OCI-LY1 (cell line): ENCODE results near the gene DBX1.

Experiments used
- H2AFZ ChIP-seq: fragments of 200-600 bp; sonication (generic), shearing (Covaris generic); 2 replicates; pipeline ENCODE4 v1.6.0; 2014; ENCODE audit warnings: antibody characterized with exemption, mild to moderate bottlenecking, low read length
- H3F3A ChIP-seq: fragments of 200-600 bp; sonication (generic), shearing (Covaris generic); 2 replicates; pipeline ENCODE4 v1.6.0; 2014; ENCODE audit warnings: mild to moderate bottlenecking, antibody characterized with exemption, low read length, moderate library complexity; ENCODE audit not compliant: insufficient read depth
- H3K27ac ChIP-seq: fragments of 200-600 bp; sonication (generic); 2 replicates; pipeline ENCODE4 v1.5.1; 2014; ENCODE audit warnings: low read length, mixed run types, mild to moderate bottlenecking, low read depth; ENCODE audit not compliant: poor library complexity, severe bottlenecking
- H3K27me3 ChIP-seq: fragments of 200-600 bp; sonication (generic); 2 replicates; pipeline ENCODE4 v1.6.0; 2014; ENCODE audit warnings: antibody characterized with exemption, mild to moderate bottlenecking, low read length, moderate library complexity; ENCODE audit not compliant: insufficient read depth
- H3K36me3 ChIP-seq: fragments of 200-600 bp; sonication (generic); 2 replicates; pipeline ENCODE4 v1.6.1; 2014; ENCODE audit warnings: mild to moderate bottlenecking, antibody characterized with exemption, low read length, moderate library complexity, mixed read lengths; ENCODE audit not compliant: insufficient read depth
- H3K4me1 ChIP-seq: fragments of 200-600 bp; sonication (generic); 2 replicates; pipeline ENCODE4 v1.5.1; 2014; ENCODE audit warnings: mild to moderate bottlenecking, low read length, moderate library complexity; ENCODE audit not compliant: insufficient read depth, severe bottlenecking
- H3K4me2 ChIP-seq: fragments of 200-600 bp; sonication (generic), shearing (Covaris generic); 2 replicates; pipeline ENCODE4 v1.6.1; 2014; ENCODE audit warnings: low read length
- H3K4me3 ChIP-seq: fragments of 200-600 bp; sonication (generic); 2 replicates; pipeline ENCODE4 v1.5.1; 2014; ENCODE audit warnings: low read length, low read depth, mild to moderate bottlenecking, mixed read lengths; ENCODE audit not compliant: poor library complexity, severe bottlenecking
- H3K79me2 ChIP-seq: fragments of 200-600 bp; shearing (Covaris generic); 2 replicates; pipeline ENCODE4 v1.6.1; 2016; ENCODE audit warnings: mixed run types, low read length, mixed read lengths; ENCODE audit not compliant: insufficient read depth
- H3K9ac ChIP-seq: fragments of 200-600 bp; sonication (generic), shearing (Covaris generic); 2 replicates; pipeline ENCODE4 v1.6.1; 2014; ENCODE audit warnings: mild to moderate bottlenecking, low read length, mixed read lengths
- H3K9me2 ChIP-seq: fragments of 200-600 bp; sonication (generic), shearing (Covaris generic); 2 replicates; pipeline ENCODE4 v1.6.1; 2014; ENCODE audit warnings: low read depth, mild to moderate bottlenecking, low read length, mixed read lengths
- H3K9me3 ChIP-seq: fragments of 200-600 bp; shearing (Covaris generic); 2 replicates; pipeline ENCODE4 v1.6.1; 2014; ENCODE audit warnings: low read length, mixed read lengths
- H4K20me1 ChIP-seq: fragments of 200-600 bp; sonication (generic), shearing (Covaris generic); 2 replicates; pipeline ENCODE4 v1.6.0; 2016; ENCODE audit warnings: mild to moderate bottlenecking, low read length; ENCODE audit not compliant: insufficient read depth
- EZH2 ChIP-seq: fragments of 200-600 bp; sonication (generic), shearing (Covaris generic); IDR thresholded peaks from 2 replicates; pipeline ENCODE4 v1.8.0; 2017; ENCODE audit warnings: borderline replicate concordance, mixed run types, mild to moderate bottlenecking, antibody characterized with exemption, low read length, moderate library complexity, mixed read lengths
- TF ChIP-seq, protein P1 (sequence below): fragments of 200-600 bp; sonication (generic), shearing (Covaris generic); IDR thresholded peaks from 2 replicates; pipeline ENCODE4 v1.5.1; 2017; ENCODE audit warnings: mild to moderate bottlenecking, antibody characterized with exemption, low read length, moderate library complexity, mixed read lengths

The DBX1 gene

GRCh38 chr11:20118209-20118608, 42.1 kb downstream of the DBX1 start:
- no peak overlapping the region for H3K27ac ChIP-seq
- no peaks in the 10 kb centered on the region for H4K20me1 ChIP-seq
- TF ChIP-seq, protein P1, sequence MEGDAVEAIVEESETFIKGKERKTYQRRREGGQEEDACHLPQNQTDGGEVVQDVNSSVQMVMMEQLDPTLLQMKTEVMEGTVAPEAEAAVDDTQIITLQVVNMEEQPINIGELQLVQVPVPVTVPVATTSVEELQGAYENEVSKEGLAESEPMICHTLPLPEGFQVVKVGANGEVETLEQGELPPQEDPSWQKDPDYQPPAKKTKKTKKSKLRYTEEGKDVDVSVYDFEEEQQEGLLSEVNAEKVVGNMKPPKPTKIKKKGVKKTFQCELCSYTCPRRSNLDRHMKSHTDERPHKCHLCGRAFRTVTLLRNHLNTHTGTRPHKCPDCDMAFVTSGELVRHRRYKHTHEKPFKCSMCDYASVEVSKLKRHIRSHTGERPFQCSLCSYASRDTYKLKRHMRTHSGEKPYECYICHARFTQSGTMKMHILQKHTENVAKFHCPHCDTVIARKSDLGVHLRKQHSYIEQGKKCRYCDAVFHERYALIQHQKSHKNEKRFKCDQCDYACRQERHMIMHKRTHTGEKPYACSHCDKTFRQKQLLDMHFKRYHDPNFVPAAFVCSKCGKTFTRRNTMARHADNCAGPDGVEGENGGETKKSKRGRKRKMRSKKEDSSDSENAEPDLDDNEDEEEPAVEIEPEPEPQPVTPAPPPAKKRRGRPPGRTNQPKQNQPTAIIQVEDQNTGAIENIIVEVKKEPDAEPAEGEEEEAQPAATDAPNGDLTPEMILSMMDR, result no peak
- TF ChIP-seq EZH2, result no peak
- no peak overlapping the region for H3K9ac ChIP-seq
- no peaks in the 10 kb centered on the region for H3F3A ChIP-seq
- H3K36me3 ChIP-seq, result no peaks in the 10 kb centered on the region
- H2AFZ ChIP-seq, result no peak overlapping the region
- 0 out of 2 replicates have a peak, but pooled peaks cover 4% of the 10 kb centered on the region for H3K27me3 ChIP-seq
- H3K4me2 ChIP-seq, result no peak overlapping the region
- no peaks in the 10 kb centered on the region for H3K9me3 ChIP-seq
- no peak overlapping the region for H3K4me3 ChIP-seq
- no peaks in the 10 kb centered on the region for H3K79me2 ChIP-seq
- H3K9me2 ChIP-seq, result no peaks in the 10 kb centered on the region
- H3K4me1 ChIP-seq, result no peaks in the 10 kb centered on the region

DNA sequence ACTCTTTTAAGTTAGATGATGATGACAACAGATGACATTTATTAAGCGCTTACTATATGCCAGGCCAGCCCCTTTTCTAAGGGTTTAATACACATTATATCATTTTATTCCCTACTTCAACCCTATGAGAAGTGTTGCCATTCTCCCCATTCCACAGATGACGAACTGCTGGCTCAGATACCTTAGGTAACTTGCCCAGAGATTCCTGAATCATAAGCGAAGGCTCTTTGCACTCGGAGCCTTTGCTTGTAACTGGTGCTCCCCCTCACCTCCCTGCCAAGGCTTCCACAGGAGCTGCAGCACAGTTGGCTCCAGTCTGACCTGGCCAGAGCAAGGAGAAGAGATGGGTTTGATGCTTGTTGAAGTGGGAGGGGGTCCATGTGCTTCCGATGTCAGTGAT, 43.0 kb downstream of the DBX1 start:
- no peak overlapping the region for H3K4me2 ChIP-seq

GRCh38 chr11:20116825-20117224, 43.5 kb downstream of the DBX1 start:
- H3K4me3 ChIP-seq, result no peak overlapping the region
- H3K9ac ChIP-seq, result no peak overlapping the region
- TF ChIP-seq, protein P1, result no peak
- TF ChIP-seq EZH2, result no peak
- H3K4me2 ChIP-seq, result no peak overlapping the region
- H3F3A ChIP-seq, result no peaks in the 10 kb centered on the region
- no peak overlapping the region for H2AFZ ChIP-seq
- H3K27me3 ChIP-seq, result 0 out of 2 replicates have a peak, but pooled peaks cover 4% of the 10 kb centered on the region
- H3K36me3 ChIP-seq, result no peaks in the 10 kb centered on the region
- no peak overlapping the region for H3K27ac ChIP-seq
- no peaks in the 10 kb centered on the region for H3K9me2 ChIP-seq
- H3K4me1 ChIP-seq, result no peaks in the 10 kb centered on the region
- H3K9me3 ChIP-seq, result no peaks in the 10 kb centered on the region
- no peaks in the 10 kb centered on the region for H4K20me1 ChIP-seq
- H3K79me2 ChIP-seq, result no peaks in the 10 kb centered on the region

More for the DNA sequence above, 43.0 kb downstream of the DBX1 start:
- H4K20me1 ChIP-seq, result no peaks in the 10 kb centered on the region
- H3K27ac ChIP-seq, result no peak overlapping the region
- H3K27me3 ChIP-seq, result 0 out of 2 replicates have a peak, but pooled peaks cover 4% of the 10 kb centered on the region
- no peaks in the 10 kb centered on the region for H3K9me3 ChIP-seq
- H3K79me2 ChIP-seq, result no peaks in the 10 kb centered on the region
- no peaks in the 10 kb centered on the region for H3K4me1 ChIP-seq
- H3F3A ChIP-seq, result no peaks in the 10 kb centered on the region
- H3K36me3 ChIP-seq, result no peaks in the 10 kb centered on the region
- no peak overlapping the region for H3K9ac ChIP-seq
- TF ChIP-seq EZH2, result no peak
- TF ChIP-seq, protein P1, result no peak
- H3K9me2 ChIP-seq, result no peaks in the 10 kb centered on the region
- H2AFZ ChIP-seq, result no peak overlapping the region
- no peak overlapping the region for H3K4me3 ChIP-seq
